Measurements from ENCODE around the gene RNH1. TPM values are rescaled to one million over a fixed set of nuclear protein-coding genes. Genes with fewer than 3 reads are reported as not detected.

RNH1 gene
- total and polyA plus RNA-seq, 2 of the 8 experiments (the other 6 are each of a cell fraction or from before 2014, with no cell fraction given): 48.7 to 49.8 TPM

DNA sequence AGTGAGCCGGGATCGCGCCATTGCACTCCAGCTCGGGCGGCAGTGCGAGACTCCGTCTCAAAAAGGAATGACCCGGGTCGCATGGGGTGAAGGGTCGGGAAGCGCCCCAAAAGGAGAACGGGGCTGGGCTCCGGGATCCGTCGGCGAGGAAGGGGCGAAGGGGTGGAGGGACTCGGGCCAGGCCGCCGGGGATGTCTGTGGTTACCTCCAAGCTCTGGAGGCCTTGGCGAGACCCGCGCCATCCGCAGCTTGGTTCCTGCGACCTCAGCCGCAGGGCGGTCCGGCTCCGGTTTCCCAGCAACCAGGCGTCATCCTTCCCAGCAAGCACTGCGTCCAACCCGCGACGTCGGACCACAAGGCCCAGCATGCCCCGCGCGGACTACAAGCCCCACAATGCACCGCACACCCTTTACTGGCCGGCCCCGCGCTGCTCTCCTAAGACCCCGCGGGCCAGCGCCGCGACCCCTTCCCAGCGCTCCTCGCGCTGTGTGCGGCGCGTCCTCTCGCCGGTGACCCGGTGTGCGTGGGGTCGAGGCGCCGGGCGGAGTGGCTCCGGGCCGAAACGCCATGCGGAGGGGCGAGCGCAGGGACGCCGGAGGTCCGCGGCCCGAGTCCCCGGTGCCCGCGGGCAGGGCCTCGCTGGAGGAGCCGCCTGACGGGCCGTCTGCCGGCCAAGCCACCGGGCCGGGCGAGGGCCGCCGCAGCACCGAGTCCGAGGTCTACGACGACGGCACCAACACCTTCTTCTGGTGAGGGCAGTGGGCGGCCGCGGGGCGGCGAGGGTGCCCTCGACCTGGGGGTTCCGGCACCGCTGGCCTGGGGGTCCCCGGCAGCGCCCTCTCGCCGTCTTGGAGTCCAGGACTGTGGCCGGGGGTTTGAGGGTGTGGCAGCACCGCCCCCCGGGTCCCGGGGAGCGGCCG, 56.9 kb downstream of the RNH1 start, which contains the start of gene PTDSS2:
Gene PTDSS2, plus strand, starts transcription at position 391 of the 920 bp plus-strand sequence. Its CDS starts 177 bp downstream, at position 568.
- H3K4me1 ChIP-seq (replicated peaks in 1 of 4; ENCODE audit: control insufficient read depth in 3 of 4, insufficient read depth in 4 of 4, low read length in 3 of 4): peaks cover 0 to 12% (median 7%) of the 10 kb centered on the region in 4 experiments; a peak in 5 of 7 replicates
- no peak within 1 kb of the TSS for H3K23ac ChIP-seq (ENCODE audit: insufficient read length)
- DNase-seq (ENCODE audit: low read depth in 1 of 2, low spot score in 2 of 2): peak; percentile 90 to 94
- peak within 1 kb of the TSS; percentile 83 for H4K5ac ChIP-seq (ENCODE audit: insufficient read length, low read depth, low read length)
- H2BK12ac ChIP-seq (ENCODE audit: low read depth, low read length): no peak within 1 kb of the TSS
- H3K18ac ChIP-seq (ENCODE audit: extremely low read depth, low read length): peak within 1 kb of the TSS; percentile 60
- FAIRE-seq: peak; percentile 88
- peak within 1 kb of the TSS; percentile 46 to 96 for H3K4me2 ChIP-seq (ENCODE audit: insufficient read depth in 1 of 2, low read depth in 2 of 2, low read length in 2 of 2)
- CTCF ChIA-PET (ENCODE audit: partially characterized antibody): interaction anchor here (0.6 to 5.4 kb wide), 21 partner anchors 9 to 91 kb away, joined by 3 to 32 read pairs (median 6); no protein-coding TSS in a partner anchor
- peak within 1 kb of the TSS; percentile 69 for H3K4ac ChIP-seq (replicated peaks; ENCODE audit: insufficient read length, low read depth, low read length)
- peak within 1 kb of the TSS; percentile 65; the same call in 1 of the 2 replicates for H3K27ac ChIP-seq (ENCODE audit: low read depth, low read length)
- H2BK120ac ChIP-seq (replicated peaks; ENCODE audit: low read depth, low read length): no peak within 1 kb of the TSS
- H3K56ac ChIP-seq (replicated peaks; ENCODE audit: insufficient read length, low read depth, low read length): no peak within 1 kb of the TSS
- POLR2A ChIA-PET (ENCODE audit: partially characterized antibody): interaction anchor here (1.0 to 5.2 kb wide), 13 partner anchors 10 to 313 kb away, joined by 3 to 33 read pairs (median 7); partner anchors contain the start of genes ANO9, B4GALNT4 and SIGIRR
- H3K9me3 ChIP-seq (ENCODE audit: insufficient read depth in 2 of 2, low read depth in 1 of 2, low read length in 1 of 2): no peaks in the 10 kb centered on the region
- no peaks in the 10 kb centered on the region for H3K27me3 ChIP-seq (replicated peaks in 1 of 4; ENCODE audit: control insufficient read depth in 3 of 4, extremely low read depth in 1 of 4, insufficient read depth in 3 of 4, low read length in 3 of 4)
- peaks cover 13 to 18% of the 10 kb centered on the region in 2 experiments for H4K20me1 ChIP-seq (replicated peaks in 1 of 2; ENCODE audit: control insufficient read depth in 1 of 2, insufficient read depth in 2 of 2, low read length in 2 of 2)
- H4K8ac ChIP-seq (ENCODE audit: extremely low read depth, insufficient read depth, low read length): peak within 1 kb of the TSS; percentile 95
- no peak within 1 kb of the TSS for H2BK15ac ChIP-seq (ENCODE audit: low read length)
- 5% methylated on average over 68 of the region's 108 CpGs; no CpG with 5 or more reads in 1 of the 2 experiments for WGBS, 2 experiments (ENCODE audit: extremely low coverage in 1 of 2, insufficient coverage in 1 of 2, insufficient read length in 1 of 2, insufficient replicate concordance in 2 of 2, low coverage in 1 of 2, low lambda C conversion rate in 2 of 2, missing lambda C conversion rate in 1 of 2)
- peaks cover 2% of the 10 kb centered on the region; the same call in 1 of the 2 replicates for H3K23me2 ChIP-seq (ENCODE audit: low read depth, low read length)
- H3K36me3 ChIP-seq (ENCODE audit: control insufficient read depth in 2 of 4, insufficient read depth in 4 of 4, low read length in 3 of 4): peaks cover 2 to 11% (median 3%) of the 10 kb centered on the region in 4 experiments; a peak in 3 of 8 replicates
- peak within 1 kb of the TSS; percentile 1 to 80 (median 76); a peak in 6 of 7 replicates for H3K9ac ChIP-seq (replicated peaks in 1 of 4; ENCODE audit: extremely low read depth in 1 of 4, low read depth in 3 of 4, low read length in 3 of 4)
- H3K4me3 ChIP-seq (ENCODE audit: extremely low read depth in 1 of 4, insufficient read depth in 2 of 4, low read depth in 3 of 4, low read length in 4 of 4): peak within 1 kb of the TSS; percentile 65 to 77 (median 72)
- H3K79me1 ChIP-seq (ENCODE audit: low read depth, low read length): peaks cover 8% of the 10 kb centered on the region; the same call in 1 of the 2 replicates
- H3K79me2 ChIP-seq (ENCODE audit: control insufficient read depth in 1 of 2, insufficient read depth in 2 of 2, low read length in 2 of 2): peaks cover 11 to 41% of the 10 kb centered on the region in 2 experiments; a peak in 3 of 4 replicates
- no peak within 1 kb of the TSS for H2BK5ac ChIP-seq (ENCODE audit: low read depth, low read length)
- H2AFZ ChIP-seq (ENCODE audit: low read length): peak within 1 kb of the TSS; percentile 48; the same call in 1 of the 2 replicates
- H3K14ac ChIP-seq (ENCODE audit: insufficient read length): no peak within 1 kb of the TSS
- H4K91ac ChIP-seq (replicated peaks; ENCODE audit: insufficient read length, low read length): no peak within 1 kb of the TSS
- H2BK20ac ChIP-seq (ENCODE audit: low read length): no peak within 1 kb of the TSS
- H2AK5ac ChIP-seq (ENCODE audit: low read depth, low read length): no peak within 1 kb of the TSS
- TF ChIP-seq CREB1 (IDR thresholded peaks at IDR 0.05) (peak; percentile 93), CEBPB (IDR thresholded peaks at IDR 0.05; ENCODE audit: low read depth, low read length) (no peak), E2F6 (IDR thresholded peaks at IDR 0.05) (0 out of 2 replicates have a peak, but pooled peaks have one; percentile 9), EP300 (IDR thresholded peaks at IDR 0.05; ENCODE audit: borderline replicate concordance in 1 of 2, low read depth in 2 of 2, low read length in 2 of 2) (peak in 1 of 2 experiments; percentile 15; a peak in 1 of 3 replicates), POLR2AphosphoS5 (IDR thresholded peaks at IDR 0.05; ENCODE audit: low read depth, low read length) (peak; percentile 89), CBX5 (IDR thresholded peaks at IDR 0.05; ENCODE audit: low read depth, low read length) (no peak), TAF1 (IDR thresholded peaks at IDR 0.05; ENCODE audit: low read depth, low read length) (peak; percentile 82), KDM4A (IDR thresholded peaks at IDR 0.05; ENCODE audit: low read depth, low read length, severe bottlenecking) (peak; percentile 83), SIN3A (conservative IDR thresholded peaks at IDR 0.05 in 1 of 2, IDR thresholded peaks at IDR 0.05 in 1 of 2; ENCODE audit: low read depth in 1 of 2, low read length in 2 of 2) (peak; percentile 73 to 94; a peak in 2 of 4 replicates)

All from H1 (cell line).